HL-60/S4 treated with retinoic acid at 250 ng/mL for 4 days and 3 days (cell line): ENCODE results near the gene RPL10A.

Experiments
- in situ Hi-C: fragments of 300-500 bp; cut with MboI; formaldehyde crosslinking; loops from 2 replicates; pipeline ENCODE4 v1.7.0; 2022; ENCODE audit warnings: low sequenced_read_pairs

The RPL10A gene

GRCh38 chr6:35474131-35474941 is 6.1 kb downstream of the RPL10A start:
- in situ Hi-C loops, result no loop called here

- in situ Hi-C loops, result no loop called here
These were observed 6.9 kb downstream of the RPL10A start for GRCh38 chr6:35474942-35475570.

DNA sequence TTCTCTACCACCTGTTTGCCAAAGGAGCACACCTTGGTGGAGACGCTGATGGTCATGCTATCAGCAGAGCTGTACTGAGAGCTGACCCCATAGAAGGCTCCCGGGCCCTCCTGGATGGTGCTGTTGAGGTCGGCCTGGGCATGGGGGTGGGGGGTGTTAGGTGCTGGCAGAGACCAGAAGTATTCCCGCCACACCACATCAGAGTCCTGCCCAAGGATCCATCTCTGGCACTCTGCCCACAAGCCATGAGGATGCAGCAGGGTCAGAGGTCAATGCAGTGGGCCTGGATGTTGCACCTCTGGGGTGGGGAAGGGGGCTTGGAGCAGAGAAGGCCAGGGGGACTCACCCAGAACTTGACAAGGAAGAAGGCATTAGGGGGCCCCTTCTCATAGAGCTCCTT is 7.4 kb downstream of the RPL10A start:
- in situ Hi-C loops, result no loop called here

GRCh38 chr6:35476004-35476403 is 7.8 kb downstream of the RPL10A start:
- in situ Hi-C loops, result no loop called here

GRCh38 chr6:35477028-35477427 is 8.8 kb downstream of the RPL10A start:
- in situ Hi-C loops, result no loop called here

DNA sequence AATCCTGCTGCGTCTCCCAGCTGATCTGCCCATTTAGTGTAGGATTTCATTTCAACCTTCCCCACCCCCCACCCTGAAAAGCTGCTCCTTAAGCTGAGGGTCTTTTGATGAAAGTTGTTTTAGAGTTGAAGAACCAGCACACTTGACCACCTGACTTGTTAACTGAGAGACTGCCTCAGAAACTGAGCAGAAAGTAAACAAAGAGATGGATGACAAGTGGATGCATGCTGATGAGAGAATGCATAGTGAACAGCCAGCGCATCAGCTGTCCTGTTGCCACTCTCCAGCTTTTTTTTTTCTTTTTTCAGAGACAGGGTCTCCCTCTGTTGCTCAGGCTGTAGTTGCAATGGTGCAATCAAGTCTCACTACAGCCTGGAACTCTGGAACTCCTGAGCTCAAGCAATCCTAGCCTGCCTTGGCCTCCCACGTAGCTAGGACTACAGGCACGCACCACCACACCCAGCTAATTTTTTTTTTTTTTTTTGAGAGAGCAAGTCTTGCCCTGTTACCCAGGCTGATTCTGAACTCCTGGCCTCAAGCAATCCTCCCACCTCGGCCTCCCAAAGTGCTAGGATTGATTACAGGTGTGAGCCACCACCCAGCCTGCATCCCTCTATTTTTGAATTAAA is 9.5 kb downstream of the RPL10A start:
- in situ Hi-C loops, result no loop called here

GRCh38 chr6:35478259-35478658 is 10.1 kb downstream of the RPL10A start:
- in situ Hi-C loops, result no loop called here

DNA sequence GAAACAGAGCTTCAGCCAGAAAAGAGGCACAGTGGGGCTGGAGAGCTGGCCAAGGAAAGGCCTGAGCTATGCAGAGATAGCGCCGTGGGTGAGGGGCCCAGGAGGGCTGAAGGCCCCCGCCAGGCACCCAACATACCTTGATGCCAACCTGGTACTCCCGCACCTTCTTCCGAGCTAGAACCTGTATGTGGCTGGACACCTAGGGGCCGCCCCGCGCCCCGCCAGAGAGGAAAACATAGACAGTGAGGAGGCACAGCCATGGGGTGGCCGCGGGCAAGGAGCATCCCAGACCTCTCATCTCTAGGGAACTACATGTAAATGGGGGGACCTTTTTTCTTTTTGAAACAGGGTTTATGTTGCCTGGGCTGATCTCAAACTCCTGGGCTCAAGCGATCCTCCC is 12.0 kb downstream of the RPL10A start:
- in situ Hi-C loops, result no loop called here

GRCh38 chr6:35481226-35481625 is 13.0 kb downstream of the RPL10A start:
- in situ Hi-C loops, result no loop called here

- in situ Hi-C loops, result no loop called here
These were observed 14.9 kb downstream of the RPL10A start for GRCh38 chr6:35483062-35483461.

GRCh38 chr6:35483490-35483889 is 15.3 kb downstream of the RPL10A start:
- in situ Hi-C loops, result no loop called here

GRCh38 chr6:35483893-35484645 is 15.9 kb downstream of the RPL10A start:
- in situ Hi-C loops, result no loop called here

GRCh38 chr6:35484921-35485392 is 16.8 kb downstream of the RPL10A start:
- in situ Hi-C loops, result no loop called here

DNA sequence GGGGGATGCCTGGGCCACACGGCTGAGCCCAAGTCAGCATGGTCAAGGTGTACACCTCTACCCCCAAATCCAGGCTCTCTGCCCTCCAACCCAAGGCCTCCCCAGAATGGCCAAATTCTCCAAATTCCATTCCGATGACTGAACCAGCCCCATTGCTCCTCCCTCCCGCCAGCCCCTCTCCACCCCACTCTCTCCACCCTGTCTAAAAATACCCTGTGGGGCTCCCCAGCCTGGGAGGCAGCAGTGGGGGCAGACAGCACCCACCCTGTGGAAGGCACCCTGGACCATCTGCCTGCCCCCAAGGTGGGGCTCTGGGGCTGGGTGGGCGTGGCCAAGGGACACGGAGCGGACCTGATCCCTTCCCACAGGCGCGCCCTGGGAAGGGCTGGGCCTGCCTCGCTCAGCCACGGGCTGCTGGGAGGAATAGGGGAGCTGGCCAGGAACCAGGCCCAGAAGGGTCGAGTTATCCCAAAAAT is 17.2 kb downstream of the RPL10A start:
- in situ Hi-C loops, result no loop called here

DNA sequence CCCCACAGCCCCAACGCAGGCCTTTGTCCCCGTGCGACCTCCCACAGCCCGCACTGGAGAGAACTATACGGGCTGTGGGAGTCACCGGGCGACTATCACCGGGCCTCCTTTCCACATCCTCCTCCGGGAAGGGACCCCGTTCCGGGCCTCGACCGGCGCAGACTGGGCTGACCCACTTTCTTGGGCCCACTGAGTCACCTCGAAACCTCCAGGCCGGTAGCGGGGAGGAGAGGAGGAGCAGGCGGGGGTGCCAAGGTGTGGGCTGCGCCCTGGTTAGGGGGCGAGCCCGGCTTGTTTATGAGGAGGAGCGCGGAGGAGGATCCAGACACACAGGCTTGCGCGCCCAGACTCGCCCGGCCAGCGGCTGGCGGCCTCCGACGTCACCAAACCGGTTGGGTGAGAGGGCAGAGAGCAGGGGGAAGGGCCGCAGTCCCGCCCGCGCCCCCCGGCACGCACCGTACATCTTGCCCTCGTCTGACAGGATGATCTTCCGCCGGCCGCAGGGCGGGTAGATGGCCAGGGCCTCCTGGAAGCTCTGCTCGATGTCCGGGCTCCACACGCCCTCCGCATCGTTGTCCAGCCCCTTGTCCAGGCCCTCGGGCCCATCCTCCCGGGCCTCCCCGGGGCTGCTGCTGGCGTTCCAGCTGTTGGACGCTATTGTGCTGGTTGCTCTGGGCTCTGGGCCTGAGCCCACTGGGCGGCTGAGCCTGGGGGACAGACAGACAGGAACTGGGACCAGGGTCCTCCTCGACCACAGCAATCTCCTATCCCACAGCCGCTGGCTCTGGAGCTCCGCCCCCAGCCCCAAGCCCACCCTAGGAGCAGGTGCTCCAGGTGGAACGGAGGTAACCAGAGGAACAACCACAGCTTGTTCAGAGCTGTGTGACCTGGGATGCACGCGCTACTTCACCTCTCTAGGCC is 18.1 kb downstream of the RPL10A start:
- in situ Hi-C loops, result no loop called here

- in situ Hi-C loops, result no loop called here
These were observed 19.7 kb downstream of the RPL10A start for GRCh38 chr6:35487658-35488516.

DNA sequence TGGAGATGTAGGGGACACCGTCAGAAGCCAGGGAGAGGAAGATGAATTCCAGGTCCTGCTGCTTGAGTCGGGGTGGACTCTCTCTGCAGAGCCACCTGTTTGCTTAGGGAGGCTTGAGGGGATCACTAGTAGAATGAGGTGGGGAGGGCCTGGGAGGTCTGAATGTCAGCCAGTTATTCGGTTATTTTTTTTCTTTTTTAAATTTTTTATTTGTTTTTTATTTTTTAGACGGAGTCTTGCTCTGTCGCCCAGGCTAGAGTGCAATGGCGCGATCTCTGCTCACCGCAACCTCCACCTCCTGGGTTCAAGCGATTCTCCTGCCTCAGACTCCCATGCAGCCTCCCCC is 20.3 kb downstream of the RPL10A start:
- in situ Hi-C loops, result no loop called here

DNA sequence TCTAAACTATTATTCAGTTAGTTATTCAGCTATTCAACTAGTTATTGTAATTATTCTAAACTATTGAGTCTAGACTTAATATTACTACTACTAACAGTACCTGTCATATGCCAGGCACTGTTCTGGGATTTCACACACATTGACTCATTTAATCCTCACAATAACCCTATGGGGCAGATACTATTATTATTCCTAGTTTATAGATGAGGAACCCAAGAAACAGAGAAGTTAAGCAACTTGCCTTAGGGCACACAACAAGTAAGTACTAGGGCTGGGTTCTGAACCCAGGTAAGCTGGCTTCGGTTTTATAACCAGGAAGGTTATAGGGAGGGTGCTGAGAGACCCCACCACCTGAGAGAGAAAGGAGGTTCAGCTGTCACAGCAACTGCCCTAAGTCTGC is 20.9 kb downstream of the RPL10A start:
- in situ Hi-C loops, result no loop called here
